Choroid plexus epithelial cell (primary cell): ENCODE data around the gene CLDN15.
"Not testable (repeated sequence)": the region's sequence is repeated elsewhere in the genome, so short reads cannot be mapped to it uniquely, and the experiment has no call there.

Experiments
- DNase-seq: peaks from one replicate; pipeline ENCODE4 v3.0.0-alpha.2; 2010; ENCODE audit warnings: low read depth
- H3K4me3 ChIP-seq: 2 replicates; pipeline ENCODE4 v1.5.1; 2011; ENCODE audit warnings: low read depth, mild to moderate bottlenecking, control low read depth, low read length, moderate library complexity
- TF ChIP-seq, protein P1 (sequence below): conservative IDR thresholded peaks from 2 replicates; pipeline ENCODE4 v1.5.1; 2011; ENCODE audit warnings: low read depth, mild to moderate bottlenecking, control low read depth, inconsistent platforms, low read length, moderate library complexity

Gene CLDN15

DNA sequence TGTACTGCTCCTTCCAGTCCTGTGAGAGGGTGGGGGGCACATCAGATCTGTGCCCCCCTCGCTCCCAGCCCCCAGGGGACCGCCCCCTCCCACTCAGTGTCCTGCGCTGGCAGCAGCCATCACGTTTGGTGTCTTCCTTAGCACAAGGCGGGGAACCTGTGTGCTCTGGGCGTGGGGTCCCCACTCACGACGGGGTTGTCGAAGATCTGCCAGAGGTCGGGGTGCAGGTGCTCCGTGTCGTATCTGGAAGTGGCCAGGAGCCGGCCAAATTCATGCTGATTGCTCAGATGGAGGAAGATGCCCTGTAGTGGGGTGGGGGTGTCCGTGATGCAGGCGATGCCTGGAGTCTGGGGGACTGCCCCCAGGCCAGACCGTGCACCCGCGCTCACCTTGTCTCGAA is 27.5 kb downstream of the CLDN15 start:
- TF ChIP-seq, protein P1, sequence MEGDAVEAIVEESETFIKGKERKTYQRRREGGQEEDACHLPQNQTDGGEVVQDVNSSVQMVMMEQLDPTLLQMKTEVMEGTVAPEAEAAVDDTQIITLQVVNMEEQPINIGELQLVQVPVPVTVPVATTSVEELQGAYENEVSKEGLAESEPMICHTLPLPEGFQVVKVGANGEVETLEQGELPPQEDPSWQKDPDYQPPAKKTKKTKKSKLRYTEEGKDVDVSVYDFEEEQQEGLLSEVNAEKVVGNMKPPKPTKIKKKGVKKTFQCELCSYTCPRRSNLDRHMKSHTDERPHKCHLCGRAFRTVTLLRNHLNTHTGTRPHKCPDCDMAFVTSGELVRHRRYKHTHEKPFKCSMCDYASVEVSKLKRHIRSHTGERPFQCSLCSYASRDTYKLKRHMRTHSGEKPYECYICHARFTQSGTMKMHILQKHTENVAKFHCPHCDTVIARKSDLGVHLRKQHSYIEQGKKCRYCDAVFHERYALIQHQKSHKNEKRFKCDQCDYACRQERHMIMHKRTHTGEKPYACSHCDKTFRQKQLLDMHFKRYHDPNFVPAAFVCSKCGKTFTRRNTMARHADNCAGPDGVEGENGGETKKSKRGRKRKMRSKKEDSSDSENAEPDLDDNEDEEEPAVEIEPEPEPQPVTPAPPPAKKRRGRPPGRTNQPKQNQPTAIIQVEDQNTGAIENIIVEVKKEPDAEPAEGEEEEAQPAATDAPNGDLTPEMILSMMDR, result no peak
- no peak overlapping the region for H3K4me3 ChIP-seq
- no peak for DNase-seq

DNA sequence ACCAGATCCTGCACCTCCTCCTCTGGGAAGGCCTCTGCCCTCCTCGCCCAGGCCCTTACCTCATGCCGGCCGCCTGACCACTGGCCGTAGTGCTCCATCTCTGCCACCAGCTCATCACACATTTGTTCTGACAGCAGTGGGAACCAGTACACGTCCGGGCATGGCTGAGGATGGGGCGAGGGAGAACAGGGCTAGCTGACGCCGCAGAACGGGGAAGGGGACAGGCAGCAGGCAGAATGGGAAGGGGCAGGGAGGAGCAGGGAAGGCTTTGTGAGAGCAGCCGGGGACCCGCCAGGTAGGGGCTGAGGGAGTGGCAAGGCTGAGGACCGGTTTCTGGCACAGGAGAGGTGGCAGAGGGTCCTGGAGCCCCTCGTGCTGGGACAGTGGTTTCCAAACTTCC is 28.8 kb downstream of the CLDN15 start:
- DNase-seq, result no peak
- TF ChIP-seq, protein P1, result no peak
- no peak overlapping the region for H3K4me3 ChIP-seq

DNA sequence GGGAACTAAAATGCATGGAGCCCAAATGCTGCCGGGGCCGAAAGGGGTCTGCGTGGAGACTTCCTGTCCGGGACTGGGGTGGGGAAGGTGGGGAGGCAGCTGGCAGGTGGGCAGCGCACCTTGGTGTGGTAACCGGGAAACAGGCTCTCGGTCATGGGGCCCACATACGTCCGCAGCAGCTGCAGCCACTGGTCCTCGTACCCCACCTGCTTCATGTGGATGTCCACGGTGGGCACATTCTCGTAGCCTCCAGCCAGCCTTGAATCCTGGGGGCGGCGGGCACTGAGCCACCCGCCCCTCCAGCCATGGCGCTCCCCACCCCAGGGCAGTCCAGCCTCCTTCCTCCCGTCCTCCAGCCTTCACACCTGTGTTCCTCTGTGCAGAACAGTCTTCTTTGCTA is 30.1 kb downstream of the CLDN15 start:
- H3K4me3 ChIP-seq, result no peak overlapping the region
- no peak for DNase-seq
- TF ChIP-seq, protein P1, result no peak

DNA sequence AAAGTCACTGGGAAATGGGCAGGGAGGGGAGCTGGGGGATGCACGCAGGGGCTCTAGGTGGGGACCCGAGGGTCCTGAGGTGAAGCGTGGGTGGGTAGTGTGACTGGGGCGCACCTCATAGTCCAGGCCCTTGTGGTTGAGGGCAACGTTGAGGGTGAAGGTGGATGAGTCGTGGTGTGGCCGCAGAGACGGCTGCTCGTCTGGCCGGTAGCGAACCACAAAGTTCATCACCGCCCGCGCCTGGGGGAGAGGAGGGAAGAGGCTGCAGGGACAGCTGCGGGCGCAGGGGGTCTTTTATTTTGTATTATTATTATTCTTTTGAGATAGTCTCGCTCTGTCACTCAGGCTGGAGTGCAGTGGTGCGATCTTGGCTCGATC is 30.9 kb downstream of the CLDN15 start:
- TF ChIP-seq, protein P1, result no peak
- no peak for DNase-seq
- H3K4me3 ChIP-seq, result no peak overlapping the region

DNA sequence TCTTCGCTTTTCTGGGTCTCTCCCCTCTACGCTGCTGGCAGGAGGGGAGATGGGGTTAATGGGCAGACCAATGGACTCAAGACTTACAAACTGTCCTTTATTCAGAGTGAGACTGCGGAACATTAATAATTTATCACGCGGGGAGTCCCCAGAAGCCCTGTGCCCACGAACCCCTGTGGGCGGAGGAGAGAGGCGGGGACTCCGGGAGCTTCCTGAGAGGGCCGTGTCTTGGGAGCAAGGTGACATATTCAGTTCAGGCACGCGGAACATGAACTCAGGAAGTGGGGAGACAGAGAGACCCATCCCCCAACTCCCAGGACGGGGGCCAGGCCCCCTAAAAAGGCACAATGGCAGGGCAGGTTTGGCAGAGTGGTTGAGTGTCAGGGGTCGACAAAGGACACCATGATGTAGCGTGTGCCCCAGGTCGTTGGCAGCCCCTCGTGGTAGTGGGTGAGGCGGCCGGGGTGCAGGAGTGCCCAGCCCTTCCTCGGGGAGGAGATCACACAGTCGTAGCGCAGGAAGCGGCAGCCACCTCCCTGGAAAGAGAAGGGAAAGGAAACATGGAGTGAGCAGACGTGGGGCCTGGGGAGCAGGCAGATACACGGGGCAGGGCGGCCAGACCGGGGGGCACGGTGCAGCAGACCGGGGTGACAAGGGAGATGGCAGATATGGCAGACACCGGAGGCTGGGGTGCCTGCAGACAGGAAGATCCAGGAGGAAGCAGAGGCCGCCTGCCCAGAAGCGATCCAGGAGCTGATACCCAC is 31.5 kb downstream of the CLDN15 start:
- DNase-seq, result no peak
- TF ChIP-seq, protein P1, result no peak
- no peak overlapping the region for H3K4me3 ChIP-seq

DNA sequence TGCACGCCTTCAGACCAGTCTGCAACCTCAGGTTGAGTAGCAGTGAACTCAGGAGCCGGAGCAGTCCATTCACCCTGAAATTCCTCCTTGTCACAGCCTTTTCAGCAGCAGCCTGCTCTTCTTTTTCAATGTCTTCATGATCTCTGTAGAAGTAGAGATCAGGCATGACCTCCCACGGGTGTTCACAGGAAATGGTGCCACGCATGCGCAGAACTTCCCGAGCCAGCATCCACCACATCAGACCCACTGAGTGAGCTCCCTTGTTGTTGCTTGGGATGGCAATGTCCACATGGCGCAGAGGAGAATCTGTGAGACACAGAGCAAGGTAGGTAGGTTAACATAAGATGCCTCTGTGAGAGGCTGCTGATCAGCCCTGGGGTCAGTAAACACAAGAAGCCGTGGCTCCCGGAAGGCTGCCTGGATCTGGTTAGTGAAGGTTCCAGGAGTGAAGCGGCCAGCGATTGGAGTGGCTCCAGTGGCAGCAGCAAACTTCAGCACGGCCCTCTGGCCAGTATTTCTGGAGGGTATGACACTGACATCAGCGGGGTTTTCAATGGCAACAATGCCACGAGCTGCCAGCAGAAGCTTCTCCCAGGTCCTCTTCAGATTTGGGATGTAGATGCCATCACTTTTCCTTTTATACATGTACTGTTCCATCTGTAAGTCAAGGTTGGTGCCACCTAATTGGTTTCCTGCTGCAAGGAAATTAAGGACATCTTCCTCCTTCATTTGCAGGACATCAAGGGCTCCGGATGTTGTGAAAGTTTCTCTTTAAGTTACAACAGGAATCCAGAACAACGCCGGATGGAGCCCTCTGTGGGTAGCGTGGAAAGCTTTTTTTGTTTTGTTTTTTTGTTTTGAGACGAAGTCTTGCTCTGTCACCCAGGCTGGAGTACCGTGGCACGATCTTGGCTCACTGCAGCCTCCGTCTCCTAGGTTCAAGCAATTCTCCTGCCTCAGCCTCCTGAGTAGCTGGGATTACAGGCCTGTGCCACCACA is 33.6 kb downstream of the CLDN15 start:
- TF ChIP-seq, protein P1, result peak; percentile 22
- DNase-seq, result peak; percentile 60
- H3K4me3 ChIP-seq, result not testable (repeated sequence)
